ENCODE measurements around the gene PRICKLE2. TPM values are rescaled to one million over a fixed set of nuclear protein-coding genes. Genes with fewer than 3 reads are reported as not detected.

Gene PRICKLE2
- total and polyA plus RNA-seq, 8 donors, result 34.3 to 48.2 (median 41.9) TPM

- no peaks in the 10 kb centered on the region for H3K27me3 ChIP-seq
- ATAC-seq (no peak), DNase-seq (no peak)
- TF ChIP-seq, protein P1, sequence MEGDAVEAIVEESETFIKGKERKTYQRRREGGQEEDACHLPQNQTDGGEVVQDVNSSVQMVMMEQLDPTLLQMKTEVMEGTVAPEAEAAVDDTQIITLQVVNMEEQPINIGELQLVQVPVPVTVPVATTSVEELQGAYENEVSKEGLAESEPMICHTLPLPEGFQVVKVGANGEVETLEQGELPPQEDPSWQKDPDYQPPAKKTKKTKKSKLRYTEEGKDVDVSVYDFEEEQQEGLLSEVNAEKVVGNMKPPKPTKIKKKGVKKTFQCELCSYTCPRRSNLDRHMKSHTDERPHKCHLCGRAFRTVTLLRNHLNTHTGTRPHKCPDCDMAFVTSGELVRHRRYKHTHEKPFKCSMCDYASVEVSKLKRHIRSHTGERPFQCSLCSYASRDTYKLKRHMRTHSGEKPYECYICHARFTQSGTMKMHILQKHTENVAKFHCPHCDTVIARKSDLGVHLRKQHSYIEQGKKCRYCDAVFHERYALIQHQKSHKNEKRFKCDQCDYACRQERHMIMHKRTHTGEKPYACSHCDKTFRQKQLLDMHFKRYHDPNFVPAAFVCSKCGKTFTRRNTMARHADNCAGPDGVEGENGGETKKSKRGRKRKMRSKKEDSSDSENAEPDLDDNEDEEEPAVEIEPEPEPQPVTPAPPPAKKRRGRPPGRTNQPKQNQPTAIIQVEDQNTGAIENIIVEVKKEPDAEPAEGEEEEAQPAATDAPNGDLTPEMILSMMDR (IDR thresholded peaks at IDR 0.05), result no peak
- no peaks in the 10 kb centered on the region for H3K36me3 ChIP-seq
- no peak overlapping the region for H3K4me3 ChIP-seq
- no peaks in the 10 kb centered on the region for H3K9me3 ChIP-seq
- H3K27ac ChIP-seq, result no peak overlapping the region
- H3K4me1 ChIP-seq, result peaks cover 0 to 12% of the 10 kb centered on the region in 2 donors
- intact Hi-C loops (cut with DNase I), result no loop called here
These were observed 104.4 kb downstream of the PRICKLE2 start for GRCh38 chr3:64120876-64121275.

DNA sequence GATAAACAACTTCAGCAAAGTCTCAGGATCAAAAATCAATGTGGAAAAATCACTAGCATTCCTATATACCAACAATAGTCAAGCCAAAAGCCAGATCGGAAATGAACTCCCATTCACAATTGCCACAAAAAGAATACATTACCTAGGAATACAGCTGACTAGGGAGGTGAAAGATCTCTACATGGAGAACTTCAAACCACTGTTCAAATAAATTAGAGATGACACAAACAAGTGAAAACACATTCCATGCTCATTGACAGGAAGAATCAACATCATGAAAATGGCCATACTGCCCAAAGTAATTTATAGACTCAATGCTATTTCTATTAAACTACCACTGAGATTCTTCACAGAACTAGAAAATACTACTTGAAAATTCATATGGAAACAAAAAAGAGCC lies 107.8 kb downstream of the PRICKLE2 start:
- intact Hi-C loops (cut with DNase I), result no loop called here
- TF ChIP-seq, protein P1 (IDR thresholded peaks at IDR 0.05), result no peak
- no peak for ATAC-seq
- peaks cover 0 to 15% of the 10 kb centered on the region in 2 donors for H3K9me3 ChIP-seq
- H3K27ac ChIP-seq, result no peak overlapping the region
- H3K36me3 ChIP-seq, result no peaks in the 10 kb centered on the region
- no peak for DNase-seq
- no peak overlapping the region for H3K4me3 ChIP-seq
- H3K4me1 ChIP-seq, result peaks cover 0 to 12% of the 10 kb centered on the region in 2 donors
- no peaks in the 10 kb centered on the region for H3K27me3 ChIP-seq

DNA sequence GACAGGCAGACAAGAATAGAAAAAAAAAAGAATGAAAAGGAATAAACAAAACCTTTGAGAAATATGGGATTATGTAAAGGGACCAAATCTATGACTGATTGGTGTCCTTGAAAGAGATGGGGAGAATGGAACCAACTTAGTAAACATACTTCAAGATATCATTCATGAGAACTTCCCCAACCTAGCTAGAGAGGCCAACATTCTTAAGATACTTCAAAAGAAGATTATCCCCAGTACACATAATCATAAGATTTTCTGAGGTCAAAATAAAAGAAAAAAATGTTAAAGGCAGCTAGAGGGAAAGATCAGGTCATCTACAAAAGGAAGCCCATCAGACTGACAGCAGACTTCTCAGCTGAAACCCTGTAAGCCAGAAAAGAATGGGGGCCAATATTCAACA lies 110.6 kb downstream of the PRICKLE2 start:
- Histone ChIP-seq H3K4me1 (no peaks in the 10 kb centered on the region), H3K36me3 (no peaks in the 10 kb centered on the region), H3K27me3 (no peaks in the 10 kb centered on the region), H3K9me3 (peaks cover 0 to 15% of the 10 kb centered on the region in 2 donors), H3K4me3 (no peak overlapping the region), H3K27ac (no peak overlapping the region)
- intact Hi-C loops (cut with DNase I), result no loop called here
- no peak for DNase-seq
- ATAC-seq, result no peak
- TF ChIP-seq, protein P1 (IDR thresholded peaks at IDR 0.05), result no peak

DNA sequence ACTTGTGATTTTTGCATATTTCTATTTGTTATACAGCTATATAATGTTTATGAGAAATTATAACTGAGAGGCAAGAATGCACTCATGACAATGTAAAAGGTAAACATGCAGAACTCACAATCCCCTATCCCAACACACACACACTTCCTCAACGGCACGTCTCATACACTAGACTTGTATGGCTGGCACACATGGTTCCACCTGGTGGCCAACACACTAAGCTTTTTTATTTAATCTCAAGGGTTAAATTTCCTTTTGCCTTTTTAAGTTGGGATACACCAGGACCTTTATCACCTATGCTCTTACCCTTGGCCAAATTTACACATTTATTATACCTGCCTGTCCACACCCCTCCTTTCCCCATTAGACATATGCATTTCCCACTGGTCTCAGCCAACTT lies 113.4 kb downstream of the PRICKLE2 start:
- H3K27ac ChIP-seq, result no peak overlapping the region
- no peaks in the 10 kb centered on the region for H3K36me3 ChIP-seq
- H3K4me1 ChIP-seq, result no peaks in the 10 kb centered on the region
- H3K27me3 ChIP-seq, result no peaks in the 10 kb centered on the region
- no peak overlapping the region for H3K4me3 ChIP-seq
- no peak for ATAC-seq
- intact Hi-C loops (cut with DNase I), result no loop called here
- TF ChIP-seq, protein P1 (IDR thresholded peaks at IDR 0.05), result no peak
- H3K9me3 ChIP-seq, result peaks cover 0 to 15% of the 10 kb centered on the region in 2 donors
- no peak for DNase-seq

- H3K27ac ChIP-seq, result no peak overlapping the region
- no peak overlapping the region for H3K4me3 ChIP-seq
- no peaks in the 10 kb centered on the region for H3K27me3 ChIP-seq
- TF ChIP-seq, protein P1 (IDR thresholded peaks at IDR 0.05), result no peak
- DNase-seq, result no peak
- ATAC-seq, result no peak
- intact Hi-C loops (cut with DNase I), result no loop called here
- H3K9me3 ChIP-seq, result peaks cover 0 to 15% of the 10 kb centered on the region in 2 donors
- no peaks in the 10 kb centered on the region for H3K36me3 ChIP-seq
- H3K4me1 ChIP-seq, result no peaks in the 10 kb centered on the region
These were observed 114.2 kb downstream of the PRICKLE2 start for GRCh38 chr3:64111083-64111482.

Measured in left lung (tissue), 10 donors.